Cardiac septum (tissue), 1 donor: ENCODE measurements around the gene UNC79. TPM values are rescaled to one million over a fixed set of nuclear protein-coding genes. Genes with fewer than 3 reads are reported as not detected.

Experiments
- DNase-seq: peaks from one replicate; pipeline ENCODE4 v3.0.0-alpha.2; 2020; ENCODE audit warnings: low spot score
- intact Hi-C: fragments of 100-400 bp; cut with DNase I; formaldehyde crosslinking; loops from one replicate; pipeline ENCODE4 v1.14.0; 2022
- total RNA-seq: library from RNA; stranded (reverse); fragmentation: NEBNext Ultra II Directional; extraction: Animal tissue kit (Norgen Biotek cat#: 25700); gene quantifications from one replicate; pipeline ENCODE4 v1.2.1, GENCODE V29; 2021
- donor health status: DM: no; HTN: no; CAD: no.

The UNC79 gene
- total RNA-seq, 1 donor from 2014 or later, result 0.51 TPM

DNA sequence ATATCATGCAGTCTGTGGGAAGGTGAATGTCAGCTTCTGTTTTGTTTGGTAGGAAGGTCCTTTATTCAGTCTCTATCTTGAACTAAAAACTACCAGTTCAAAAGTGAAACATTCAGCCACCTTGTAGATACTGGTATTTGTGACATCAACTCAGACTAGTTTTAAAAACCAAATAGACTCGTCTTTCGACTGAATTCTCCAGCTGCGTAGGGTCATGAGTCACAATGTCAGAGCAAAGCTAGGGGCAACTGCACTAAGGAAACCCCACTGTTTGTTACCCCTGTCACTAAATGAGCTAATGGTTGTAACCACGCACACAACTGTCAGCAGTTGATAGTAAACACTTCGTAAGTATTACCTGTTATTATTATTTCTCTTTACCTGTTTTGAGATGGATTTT lies 212.9 kb downstream of the UNC79 start:
- intact Hi-C loops, result no loop called here
- no peak for DNase-seq

DNA sequence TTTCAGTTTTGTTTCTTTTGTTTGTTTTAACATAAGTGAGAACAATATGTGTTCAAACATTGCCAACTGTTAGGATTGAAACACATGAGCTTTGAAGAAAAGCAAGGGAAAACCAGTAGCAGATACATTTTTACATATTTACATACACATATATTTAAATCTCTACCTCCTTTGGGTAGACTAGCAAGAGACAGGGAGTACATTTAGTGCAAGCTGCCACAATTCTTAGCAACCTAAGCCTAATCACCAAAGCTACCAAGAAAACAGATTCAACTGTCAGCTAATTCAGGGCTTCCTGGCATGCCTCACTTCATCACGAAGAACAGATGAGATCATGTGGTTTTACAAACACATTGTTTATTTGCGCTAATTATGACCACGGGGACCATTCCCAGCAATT lies 214.5 kb downstream of the UNC79 start:
- intact Hi-C loops, result no loop called here
- no peak for DNase-seq

DNA sequence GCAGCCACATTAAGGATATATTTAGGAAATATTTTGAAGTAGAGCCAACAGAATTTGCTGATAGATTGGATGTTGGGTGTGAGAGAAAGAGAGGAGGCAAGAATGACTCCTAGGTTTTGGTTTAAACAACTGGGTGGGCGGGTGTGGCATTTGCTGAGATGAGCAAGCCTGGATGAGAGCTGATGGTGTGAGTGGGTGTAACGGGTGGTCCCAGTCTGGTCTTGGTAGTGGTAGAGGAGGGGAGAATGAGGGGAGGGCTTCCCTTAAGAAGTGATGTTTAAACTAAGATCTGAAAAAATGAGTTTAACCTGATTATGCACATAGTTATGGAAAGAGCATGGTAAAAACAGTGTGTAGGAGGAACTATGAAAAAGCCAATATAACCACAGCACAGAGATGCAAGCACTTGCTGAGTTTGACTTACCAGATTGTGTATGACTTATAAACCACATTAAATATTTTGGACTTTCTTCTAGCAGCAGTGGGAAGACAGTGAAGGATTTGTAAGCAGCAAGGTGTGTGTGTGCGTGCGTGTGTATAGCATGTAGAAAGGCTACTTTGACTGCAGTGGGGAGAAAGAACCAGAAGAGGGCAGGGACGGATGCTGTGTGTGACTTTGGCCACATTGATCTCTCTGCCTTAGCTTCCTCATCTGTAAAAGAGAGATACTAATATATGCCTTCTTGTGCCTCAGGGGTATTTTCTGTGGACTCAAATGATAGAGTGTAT lies 217.9 kb downstream of the UNC79 start:
- no peak for DNase-seq
- intact Hi-C loops, result no loop called here

DNA sequence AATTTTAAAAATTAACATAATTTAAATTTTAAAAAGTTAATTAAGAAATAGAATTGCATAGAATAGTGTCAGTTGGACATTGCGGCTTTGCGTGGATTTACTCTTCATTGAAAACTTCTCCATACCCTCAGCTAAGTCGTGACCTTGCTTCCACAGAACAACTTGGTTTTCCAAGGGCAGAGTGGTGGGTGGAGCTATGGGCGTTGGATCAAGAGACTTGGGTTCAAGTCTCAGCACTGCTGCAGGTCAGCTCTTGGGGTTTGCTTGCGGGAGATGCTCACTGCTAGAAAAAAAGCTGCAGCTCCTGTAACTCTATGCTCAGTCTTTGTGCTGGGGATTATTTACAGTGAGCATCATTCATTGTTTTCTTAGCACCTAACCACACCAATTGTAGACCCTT lies 223.9 kb downstream of the UNC79 start:
- DNase-seq, result no peak
- intact Hi-C loops, result loop anchor here (2.0 kb wide), 1 partner anchor 134 kb away; the partner anchor contains the start of gene PRIMA1

DNA sequence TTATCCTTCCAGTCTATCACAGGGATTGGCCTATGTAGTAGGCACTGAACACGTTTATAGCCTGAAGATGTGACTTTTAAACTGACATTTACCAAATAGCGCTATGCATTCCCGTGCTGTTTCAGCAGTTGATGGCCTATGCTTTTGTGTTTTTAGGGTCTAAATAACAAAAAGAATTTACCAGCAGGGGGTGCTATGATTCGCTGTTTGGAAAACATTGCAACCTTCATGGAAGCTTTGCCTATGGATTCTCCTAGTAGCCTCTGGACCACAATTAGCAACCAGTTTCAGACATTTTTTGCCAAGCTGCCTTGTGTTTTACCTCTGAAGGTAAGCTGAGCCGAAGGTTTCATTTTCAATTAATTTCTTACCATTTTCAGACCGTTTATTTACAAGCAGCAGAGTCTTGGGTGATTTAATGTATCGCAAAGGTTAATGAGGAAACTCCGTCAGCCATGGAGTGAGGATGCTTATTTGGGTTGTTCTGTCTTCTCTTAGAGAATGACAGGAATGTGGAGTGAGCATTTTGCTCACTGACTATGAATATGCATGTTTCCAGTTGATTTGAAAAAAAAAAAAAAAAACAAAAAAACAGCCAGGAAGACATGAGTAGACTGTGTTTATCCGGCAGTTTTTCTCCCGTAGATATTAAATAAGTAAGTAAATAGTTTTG lies 224.5 kb downstream of the UNC79 start:
- intact Hi-C loops, result loop anchor here (2.0 kb wide), 1 partner anchor 134 kb away; the partner anchor contains the start of gene PRIMA1
- DNase-seq, result no peak

DNA sequence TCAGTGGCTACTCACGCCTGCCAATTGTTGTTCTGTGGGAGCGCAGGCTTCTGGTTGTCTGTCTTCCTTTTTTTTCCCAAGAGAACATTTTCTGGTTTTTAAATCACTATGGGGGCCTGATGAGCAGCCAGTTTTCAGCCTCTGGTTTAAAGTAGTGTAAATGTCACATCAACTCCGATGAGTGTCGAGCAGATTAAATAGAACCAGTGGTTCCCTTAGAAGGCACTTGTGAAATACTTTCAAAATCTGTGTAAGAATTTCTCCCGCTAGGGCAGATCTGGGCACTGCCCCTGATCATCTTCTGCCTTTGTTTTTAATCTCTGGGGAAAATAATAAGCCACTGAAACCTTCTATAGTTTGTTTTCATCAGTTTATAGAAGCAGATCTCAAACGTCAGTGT lies 227.1 kb downstream of the UNC79 start:
- DNase-seq, result no peak
- intact Hi-C loops, result loop anchor here (2.0 kb wide), 1 partner anchor 235 kb away; no protein-coding TSS in a partner anchor

DNA sequence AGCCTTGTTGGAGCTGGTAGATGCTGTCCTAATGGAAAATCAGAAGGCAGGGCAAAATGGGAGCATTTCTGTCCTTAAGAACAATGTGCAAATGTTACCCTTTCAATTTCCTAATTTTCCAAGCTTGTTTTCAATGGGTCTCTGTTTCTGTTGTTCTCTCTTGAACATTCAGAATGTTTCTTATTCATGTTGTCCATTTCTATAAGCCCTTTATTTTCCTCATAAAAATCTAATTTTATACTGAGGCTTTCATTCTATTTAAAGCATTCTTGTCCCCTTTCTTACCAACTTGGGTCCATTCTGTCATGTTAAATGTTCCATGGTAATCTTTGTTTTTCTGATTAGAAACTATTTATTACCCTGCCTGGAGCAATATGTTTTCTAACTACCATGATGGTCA lies 232.6 kb downstream of the UNC79 start:
- intact Hi-C loops, result no loop called here
- no peak for DNase-seq

DNA sequence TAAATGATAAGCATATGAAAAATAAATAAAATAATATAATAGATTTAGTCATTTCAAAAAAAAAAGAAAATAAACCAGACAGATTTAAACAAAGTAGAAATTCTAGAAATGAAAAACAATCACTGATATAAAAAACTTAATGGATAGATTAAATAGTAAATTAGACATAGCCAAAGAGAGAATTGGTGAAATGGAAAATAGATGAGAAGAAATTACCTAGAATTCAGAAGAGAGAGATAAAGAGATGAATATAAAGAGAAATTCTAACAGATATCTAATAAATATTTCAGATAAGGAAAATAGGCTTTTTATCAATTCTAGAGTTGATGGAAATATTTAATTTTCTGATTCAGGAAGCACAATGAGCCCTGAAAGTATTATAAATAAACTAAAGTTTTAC lies 234.4 kb downstream of the UNC79 start:
- intact Hi-C loops, result no loop called here
- DNase-seq, result no peak

DNA sequence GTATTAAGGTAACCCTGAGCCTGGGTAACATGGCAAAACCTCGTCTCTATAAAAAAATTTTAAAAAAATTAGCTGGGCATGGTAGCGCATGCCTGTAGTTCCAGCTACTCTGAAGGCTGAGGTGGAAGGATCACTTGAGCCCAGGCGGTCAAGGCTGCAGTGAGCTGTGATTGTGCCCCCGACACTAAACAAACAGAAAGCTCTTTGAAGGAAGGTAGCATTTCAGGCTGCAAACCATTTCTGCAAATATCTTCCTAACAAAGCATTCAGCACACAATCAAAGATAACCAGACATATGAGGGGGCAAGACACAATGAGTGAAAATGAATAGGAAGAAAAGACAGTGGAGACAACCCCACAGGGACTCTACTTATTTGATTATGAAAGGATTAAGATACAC lies 238.9 kb downstream of the UNC79 start:
- intact Hi-C loops, result no loop called here
- DNase-seq, result no peak

DNA sequence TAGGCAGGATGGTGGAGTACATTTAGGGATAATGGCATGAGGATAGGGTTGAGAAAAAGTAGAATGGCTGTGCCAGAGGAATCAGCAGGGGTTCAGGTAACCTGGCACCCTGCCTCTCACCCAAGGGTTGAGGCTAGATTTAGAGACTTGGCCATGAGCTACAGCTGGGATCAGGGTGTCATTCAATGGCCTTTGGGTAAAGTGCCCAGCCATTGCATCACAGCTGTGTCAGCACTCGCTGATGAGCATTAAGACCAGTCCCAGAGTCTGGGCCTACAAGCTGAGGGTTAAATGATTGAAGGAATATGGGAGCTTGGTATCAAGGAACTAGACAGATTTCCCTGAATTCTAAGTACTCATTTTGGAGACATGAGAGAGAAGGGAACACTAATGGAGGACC lies 243.6 kb downstream of the UNC79 start:
- intact Hi-C loops, result no loop called here

DNA sequence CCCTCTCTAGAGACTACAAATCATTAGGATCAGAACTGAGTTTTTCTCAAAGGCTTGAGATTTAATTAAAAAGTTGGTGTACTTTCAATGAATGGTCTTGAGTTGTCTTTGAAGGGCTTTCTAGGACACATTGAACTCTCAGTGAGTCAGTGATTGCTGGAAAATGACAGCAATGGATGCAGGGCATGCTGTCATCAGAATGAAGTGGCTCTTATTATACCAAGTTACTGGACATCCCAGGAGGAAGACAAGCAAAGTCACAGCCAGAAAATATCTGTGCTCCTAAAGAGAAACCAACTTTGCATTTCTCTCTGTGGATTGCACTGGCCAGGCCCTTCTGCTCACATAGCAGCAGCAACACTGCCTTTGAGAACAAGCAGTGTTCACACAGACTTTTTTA lies 244.9 kb downstream of the UNC79 start:
- DNase-seq, result no peak
- intact Hi-C loops, result no loop called here

More for the DNA sequence above, 243.6 kb downstream of the UNC79 start:
- no peak for DNase-seq

DNA sequence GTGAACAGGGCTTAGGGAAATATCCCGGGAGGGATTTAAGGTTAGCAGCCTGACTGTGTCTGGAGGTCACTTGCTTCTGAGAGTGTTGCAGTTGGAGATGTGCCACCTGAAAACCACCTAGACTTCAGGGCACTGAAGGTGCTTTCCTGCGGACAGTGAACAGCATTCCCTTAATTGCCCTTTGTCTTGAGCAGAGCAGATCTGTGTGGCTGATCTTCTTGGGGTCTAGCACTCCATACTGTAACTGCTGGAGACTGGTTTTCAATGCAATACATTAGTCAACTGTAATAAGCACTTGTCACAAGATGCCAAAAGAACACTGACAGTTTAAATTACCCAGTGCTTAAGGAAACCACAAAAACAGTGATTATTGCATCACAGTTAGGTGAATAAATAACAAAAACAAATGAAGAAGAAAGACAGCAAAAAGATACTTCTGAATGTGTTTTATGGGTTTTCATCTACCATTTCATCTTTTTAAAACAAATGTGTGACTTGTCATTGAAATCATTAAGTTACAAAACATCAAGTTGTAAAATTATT lies 245.7 kb downstream of the UNC79 start:
- intact Hi-C loops, result no loop called here
- DNase-seq, result no peak

DNA sequence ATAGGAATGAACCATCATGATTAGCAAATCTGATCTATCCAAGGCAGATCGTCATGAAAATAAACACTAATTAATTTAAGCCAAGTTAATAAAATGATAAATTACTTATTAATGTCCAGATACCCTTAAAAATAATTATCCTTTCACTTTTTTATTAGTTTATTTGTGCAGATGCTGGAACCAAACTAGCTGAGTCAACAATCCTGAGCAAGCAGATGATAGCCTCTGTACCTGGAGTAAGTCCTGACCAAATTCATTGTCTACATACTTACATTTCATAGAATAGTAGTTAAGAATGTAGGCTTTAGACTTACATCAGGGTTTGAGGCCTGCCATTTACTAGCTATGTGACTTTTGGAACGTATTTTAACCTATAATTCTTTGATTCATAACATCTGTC lies 251.7 kb downstream of the UNC79 start:
- no peak for DNase-seq
- intact Hi-C loops, result no loop called here

DNA sequence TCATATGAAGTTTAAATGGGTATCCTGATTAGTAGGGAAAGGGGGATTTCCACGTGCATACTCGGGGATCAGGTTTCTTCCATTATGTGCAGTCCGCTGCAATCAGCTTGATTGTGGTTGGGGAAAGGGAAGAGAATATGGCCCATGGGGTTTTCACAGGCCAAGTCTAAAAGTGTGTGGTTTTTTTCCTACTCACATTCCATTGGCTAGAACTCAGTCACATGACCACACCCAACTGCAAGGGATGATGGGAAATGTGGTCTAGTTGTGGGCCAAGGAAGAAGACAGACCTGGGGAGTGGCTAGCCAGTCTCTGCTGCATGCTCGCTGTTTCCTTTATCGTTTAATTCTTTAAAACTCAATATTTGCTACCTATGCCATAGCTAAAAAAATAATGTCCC lies 252.5 kb downstream of the UNC79 start:
- DNase-seq, result no peak
- intact Hi-C loops, result no loop called here

DNA sequence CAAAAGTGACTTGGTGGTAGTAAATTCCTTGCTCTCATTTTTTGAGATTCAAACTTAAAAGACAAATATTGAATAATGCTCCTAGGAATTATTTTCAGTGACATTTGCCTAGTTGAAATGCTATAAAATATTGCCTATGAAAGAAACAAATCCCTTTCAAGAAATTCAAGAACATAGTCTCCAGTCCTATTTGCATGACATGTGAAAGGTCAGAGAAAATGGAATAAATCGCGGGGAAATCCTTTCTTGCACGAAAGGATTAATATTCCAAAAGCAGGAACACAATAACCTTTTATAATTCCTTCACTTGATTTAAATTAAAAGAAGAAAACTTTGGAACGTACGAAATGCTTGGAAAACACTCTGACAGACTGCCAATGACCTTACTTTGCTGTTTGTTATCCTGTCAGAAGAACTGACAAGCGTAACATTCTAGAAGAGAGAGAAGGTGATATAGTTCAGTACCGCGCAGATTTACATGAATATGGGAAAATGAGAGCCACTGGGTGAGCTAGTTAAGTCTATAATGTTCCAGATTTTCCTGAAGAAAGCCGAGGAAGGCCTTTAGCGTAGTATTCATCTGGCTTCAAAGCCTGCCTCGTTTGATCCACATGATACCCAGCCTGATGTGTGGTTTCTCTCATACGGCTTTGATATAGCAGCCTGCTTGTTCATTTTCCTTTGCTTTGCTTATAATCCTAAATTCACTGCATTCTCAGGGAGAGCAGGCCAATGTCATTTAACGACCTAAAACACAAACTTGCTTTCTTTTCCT lies 254.6 kb downstream of the UNC79 start:
- DNase-seq, result no peak
- intact Hi-C loops, result no loop called here

DNA sequence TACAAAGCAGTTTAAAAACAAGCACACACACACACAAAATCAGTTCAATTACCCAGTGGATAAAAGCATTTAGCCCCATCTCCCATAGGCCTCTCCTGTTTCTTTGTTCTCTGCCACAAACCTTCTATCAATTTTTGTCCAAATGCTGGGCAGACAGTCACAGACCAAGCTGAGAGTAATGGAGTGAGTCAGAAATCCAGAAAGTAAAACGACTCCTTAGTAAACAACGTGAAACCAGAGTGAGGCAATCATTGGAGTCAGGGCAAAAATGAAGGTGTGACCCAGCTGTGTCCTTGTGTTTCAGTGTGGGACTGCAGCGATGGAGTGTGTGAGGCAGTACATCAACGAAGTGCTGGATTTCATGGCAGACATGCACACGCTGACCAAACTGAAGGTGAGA lies 255.5 kb downstream of the UNC79 start:
- intact Hi-C loops, result no loop called here
- no peak for DNase-seq

DNA sequence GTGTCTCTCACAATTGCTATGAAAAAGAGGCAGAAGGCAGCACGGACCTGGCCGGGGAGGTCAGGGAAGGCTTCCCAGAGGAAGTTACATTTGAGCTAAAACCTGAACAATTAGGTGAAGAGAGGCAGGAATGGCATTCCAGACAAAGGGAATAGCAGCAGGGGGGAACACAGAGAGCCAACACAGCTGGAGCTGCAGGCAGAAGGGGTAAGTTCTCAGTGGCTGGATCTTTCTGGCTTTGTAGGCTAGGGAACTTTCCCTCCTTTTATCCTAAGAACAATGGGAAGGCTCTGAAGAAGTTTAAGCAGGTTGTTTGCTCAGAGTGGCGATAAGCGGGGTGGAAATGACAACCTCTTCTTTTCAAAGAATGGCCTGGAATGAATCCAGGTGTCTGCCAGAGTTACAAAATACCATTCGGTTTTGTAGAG lies 257.5 kb downstream of the UNC79 start:
- no peak for DNase-seq
- intact Hi-C loops, result no loop called here

DNA sequence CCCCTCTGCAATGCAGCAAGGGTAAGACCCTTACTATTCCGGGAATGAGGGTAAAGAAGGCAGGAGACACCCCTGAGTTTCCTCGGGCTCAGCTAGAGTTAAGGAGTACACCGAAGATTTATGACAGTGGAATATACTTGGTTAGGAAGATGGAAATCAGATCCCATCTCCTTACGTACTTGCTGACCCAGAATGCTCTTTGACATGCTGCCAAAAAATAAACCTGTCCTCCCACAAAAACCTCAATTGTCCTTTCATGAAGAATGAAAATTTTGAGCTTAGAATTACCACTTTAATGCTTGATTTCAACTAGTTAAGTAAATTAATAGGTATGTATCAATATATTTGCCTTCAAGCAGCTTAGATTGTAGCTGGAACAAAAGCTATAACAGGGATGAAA lies 258.1 kb downstream of the UNC79 start:
- no peak for DNase-seq
- intact Hi-C loops, result no loop called here

DNA sequence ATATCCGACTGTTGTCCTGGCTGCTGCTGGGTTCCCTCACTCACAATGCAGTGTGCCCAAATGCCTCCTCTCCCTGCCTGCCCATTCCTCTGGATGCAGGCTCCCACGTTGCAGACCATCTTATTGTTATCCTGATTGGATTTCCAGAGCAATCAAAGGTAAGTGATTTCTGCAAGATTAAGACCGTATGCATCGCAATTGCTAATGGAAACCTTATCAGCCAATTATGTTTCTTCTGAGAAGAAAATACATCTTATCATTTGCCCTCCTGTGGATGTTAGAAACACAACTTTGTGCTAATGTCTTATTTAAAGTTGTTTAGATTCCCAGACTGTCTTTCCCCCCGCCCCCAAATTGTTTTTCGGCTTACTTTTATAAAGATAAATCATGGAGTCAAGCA lies 259.4 kb downstream of the UNC79 start:
- intact Hi-C loops, result no loop called here
- DNase-seq, result no peak

DNA sequence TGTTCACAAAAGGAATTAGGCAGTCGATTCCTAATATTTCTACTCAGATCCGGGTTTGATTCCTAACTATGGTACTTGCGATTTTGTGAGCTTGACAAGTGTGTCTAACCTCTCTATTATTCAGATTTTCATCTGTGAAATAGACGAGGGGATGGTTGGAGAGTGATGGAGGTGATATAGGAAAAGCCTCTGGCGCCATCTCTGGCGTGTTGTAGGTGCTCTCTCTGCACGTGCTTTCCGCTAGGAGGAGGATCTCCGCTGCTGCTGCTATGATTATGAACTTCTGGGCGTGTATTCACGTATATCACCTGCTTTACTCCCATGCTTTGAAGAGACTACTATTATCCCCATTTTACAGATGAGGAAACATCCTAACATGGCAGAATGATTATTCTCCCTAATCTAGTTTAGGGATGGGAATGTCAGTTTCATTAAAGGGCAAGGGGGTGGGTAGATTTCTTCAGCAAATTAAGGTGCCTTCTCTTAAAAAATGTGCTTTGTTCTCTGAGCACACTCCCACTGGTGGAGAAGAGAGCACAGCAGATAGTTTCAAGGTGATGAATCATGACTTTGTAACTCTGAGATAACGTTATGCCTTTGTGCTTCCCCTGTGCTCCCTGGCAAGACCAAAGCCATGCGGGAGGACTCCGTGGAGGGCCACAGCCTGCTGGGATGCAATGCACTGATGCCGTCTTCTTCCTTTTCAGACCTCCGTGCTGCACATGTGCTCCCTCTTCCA lies 260.5 kb downstream of the UNC79 start:
- DNase-seq, result no peak
- intact Hi-C loops, result no loop called here
